Measurements from ENCODE around the gene PARVG.

Gene PARVG

GRCh38 chr22:44199866-44200265 lies 19.1 kb downstream of the PARVG start:
- no peak for DNase-seq

GRCh38 chr22:44200451-44200850 lies 19.7 kb downstream of the PARVG start:
- DNase-seq = no peak

- no peak for DNase-seq
Measured at GRCh38 chr22:44200855-44201550, 20.3 kb downstream of the PARVG start.

GRCh38 chr22:44201665-44202064 lies 20.9 kb downstream of the PARVG start:
- DNase-seq = no peak

DNA sequence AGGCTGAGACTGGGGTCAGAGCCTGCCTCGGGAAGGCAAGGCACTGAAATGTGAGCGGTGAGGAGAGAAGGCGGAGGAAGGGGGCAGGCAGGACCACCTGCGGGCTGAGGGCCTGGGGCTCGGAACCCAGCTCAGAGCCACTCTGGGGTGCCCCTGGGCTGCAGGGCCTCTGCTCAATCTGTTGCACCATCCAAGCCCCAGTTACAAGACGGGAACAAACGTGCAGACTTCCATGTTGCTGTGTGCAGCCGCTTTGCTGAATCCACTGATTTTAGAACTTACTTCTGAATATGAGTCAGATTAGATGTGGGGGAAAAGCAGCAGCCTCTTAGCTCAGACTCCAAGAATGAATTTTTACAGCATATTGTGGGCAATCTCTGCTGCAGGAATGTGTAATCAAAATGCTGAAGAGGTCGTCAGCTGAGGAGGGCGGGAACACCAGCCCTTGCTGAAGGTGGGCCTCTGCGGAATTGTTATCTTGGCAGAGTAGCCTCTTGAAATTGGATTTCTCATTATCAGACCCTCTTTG lies 21.6 kb downstream of the PARVG start:
- no peak for DNase-seq

DNA sequence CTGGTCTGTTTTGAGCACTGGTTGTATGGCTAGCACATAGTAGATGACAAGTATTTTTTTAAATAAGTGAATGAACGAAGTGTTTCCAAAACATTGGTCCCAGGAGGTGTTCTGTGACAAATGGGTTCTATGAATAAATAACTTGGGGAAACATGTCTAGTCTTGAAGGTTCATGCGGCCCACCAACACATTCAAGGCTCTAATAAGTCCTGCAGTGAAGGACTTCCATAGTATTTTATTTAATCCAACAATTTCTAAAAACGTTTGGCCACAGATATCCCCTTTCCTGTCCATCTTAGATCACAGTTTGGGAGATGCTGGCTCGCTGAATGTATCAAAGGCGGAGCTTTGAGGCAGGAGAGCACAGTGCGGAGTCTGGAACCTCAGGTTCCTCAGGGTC lies 22.5 kb downstream of the PARVG start:
- DNase-seq = no peak

DNA sequence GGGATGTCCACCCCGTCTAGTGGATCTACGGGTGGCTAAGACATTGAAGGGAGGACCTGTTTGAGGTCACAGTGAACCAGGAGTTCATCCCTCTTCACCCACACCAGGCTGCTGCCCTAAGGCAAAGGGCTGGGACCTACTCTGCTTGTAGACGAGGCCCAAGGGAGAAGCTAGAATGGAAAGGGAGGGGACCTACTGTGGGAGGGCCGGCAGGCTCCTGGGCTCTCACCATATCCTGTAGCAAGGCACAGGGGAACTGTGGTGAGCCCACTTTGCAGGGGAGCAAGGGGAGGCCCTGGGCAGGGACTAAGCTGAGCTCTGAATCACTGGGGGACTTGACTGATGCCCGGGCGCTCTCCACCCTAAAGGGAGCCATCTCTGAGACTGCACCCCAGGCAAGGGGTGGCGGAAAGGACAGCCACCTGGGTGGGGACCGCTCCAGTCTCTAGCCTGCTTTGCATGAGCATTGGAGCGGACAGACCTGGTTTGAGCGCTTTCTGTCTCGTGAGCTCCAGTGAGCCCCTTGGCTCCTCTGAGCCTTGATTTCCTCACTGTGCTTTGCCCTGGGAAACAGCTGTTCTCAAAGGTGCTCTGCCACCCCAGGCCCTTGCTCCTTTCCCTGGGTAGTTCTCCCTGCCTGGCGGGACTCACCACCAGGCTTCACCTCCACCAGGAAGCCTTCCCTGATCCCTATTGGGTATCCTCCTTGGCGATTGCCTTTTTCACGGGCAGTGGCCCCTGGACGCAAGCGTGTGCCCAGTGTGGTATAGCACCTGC lies 24.2 kb downstream of the PARVG start:
- DNase-seq = no peak

DNA sequence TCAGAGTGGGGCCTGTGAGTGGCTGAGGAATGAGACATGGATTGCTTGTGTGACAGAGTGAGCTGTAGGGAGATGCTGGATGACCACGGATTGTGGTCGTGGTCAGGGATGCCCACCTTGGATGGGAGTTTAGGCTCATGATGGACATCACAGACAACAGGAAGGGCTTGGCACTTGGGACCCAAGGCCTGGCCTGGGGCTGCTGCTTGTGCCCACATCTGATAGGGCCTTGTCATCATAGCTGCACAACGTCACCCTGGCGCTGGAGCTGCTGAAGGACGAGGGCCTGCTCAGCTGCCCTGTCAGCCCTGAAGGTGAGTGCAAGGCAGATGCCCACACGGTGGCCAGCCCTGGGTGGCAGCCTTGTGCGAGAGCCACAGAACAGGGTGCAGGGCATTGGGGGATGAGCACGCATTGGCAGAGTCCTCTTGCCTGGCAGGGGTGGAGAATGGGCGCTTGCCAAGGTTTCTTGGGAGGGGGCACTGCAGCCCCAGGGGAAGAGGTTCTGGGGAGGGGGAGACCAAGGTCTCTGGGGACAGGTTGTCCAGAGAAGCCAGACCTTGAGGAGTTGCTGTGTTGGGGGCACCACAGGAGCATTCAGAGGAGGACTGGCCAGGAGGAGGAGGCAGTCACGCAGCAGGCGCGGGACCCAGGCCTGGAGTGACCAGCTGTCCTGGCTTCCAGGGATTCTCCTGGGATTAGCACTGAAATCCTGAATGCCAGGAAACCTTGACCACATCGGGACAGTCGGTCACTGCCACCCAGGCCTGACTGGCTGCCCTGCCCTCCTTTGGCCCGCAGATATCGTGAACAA lies 25.0 kb downstream of the PARVG start:
- DNase-seq = no peak

DNA sequence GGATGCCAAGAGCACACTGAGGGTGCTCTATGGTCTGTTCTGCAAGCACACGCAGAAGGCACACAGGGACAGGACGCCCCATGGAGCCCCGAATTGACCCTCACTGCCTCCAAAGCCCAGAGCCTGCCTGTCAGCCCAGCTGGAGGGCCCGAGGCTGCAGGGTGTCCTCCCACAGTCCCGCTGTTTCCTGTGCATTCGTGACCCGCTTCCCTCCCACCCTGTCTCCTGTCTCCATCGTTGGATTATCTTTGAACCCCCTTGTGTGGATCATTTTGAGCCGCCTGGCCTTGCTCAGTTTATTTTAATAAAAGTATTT lies 25.6 kb downstream of the PARVG start:
- DNase-seq = no peak

- no peak for DNase-seq
Measured at GRCh38 chr22:44206696-44207095, 26.0 kb downstream of the PARVG start.

DNA sequence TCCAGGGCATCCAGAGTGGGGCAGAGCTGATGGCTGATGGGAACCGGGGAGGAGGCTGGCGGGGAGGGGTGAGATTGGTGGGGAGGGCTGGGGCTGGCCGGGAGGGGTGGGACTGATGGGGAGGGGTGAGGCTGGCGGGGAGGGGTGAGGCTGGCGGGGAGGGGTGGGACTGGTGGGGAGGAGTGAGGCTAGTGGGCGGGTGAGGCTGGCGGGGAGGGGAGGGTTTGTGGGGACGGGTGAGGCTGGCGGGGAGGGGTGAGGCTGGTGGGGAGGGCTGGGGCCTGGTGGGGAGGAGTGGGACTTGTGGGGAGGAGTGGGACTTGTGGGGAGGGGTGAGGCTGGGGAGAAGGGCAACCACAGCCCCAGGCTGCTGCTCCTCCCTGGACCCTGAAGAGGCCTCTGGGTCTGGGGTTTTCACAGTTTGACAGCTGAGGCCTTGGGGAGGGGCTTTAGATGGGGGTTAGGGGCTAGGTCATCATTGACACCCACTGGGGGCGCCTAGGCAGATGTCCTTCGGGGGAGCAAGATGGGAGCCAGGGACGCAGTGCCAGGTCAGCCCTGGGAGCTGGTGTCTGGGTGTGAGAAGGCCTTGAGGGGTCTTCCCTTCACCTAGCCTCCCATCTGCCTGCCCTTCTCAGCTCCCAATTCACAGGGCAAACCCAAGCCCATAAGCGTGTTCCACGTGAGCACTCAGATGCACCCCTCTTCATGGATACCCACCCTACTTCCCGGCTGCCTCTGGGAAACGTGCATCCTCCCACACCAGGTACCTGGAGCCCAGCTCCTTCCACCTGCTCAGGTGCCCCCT lies 26.7 kb downstream of the PARVG start:
- no peak for DNase-seq

DNA sequence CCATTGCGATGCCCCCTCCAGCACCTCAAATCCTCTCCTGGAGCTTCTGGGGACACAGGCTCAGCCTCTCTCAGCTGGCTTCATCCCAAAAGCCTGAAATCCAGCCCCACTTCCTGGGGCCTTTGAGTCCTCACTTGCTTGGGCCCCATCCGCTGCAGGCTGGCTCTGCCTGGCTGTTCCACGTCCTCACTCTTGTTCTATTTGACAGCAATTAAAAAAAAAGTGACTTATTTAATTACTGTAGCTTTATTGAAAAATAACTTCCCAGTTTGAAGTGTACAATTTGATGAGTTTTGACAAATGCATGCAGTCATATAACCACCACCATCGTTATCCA lies 27.2 kb downstream of the PARVG start:
- DNase-seq = no peak

GRCh38 chr22:44209343-44209742 lies 28.6 kb downstream of the PARVG start:
- DNase-seq = no peak

DNA sequence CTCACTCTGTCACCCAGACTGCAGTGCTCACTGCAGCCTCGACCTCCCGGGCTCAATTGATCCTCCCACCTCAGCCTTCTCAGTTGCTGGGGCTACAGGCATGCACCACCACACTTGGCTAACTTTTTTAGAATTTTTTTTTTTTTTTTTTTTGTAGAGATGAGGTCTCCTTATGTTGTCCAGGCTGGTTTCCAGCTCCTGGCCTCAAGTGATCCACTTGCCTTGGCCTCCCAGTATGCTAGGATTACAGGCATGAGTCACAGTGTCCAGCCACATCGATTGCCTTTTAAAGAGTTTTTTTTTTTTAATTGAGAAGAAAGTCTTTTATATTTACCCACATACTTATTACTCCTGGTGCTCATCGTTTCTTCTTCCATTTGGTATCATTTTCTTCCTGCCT lies 30.0 kb downstream of the PARVG start:
- DNase-seq = no peak

- no peak for DNase-seq
Measured at GRCh38 chr22:44211256-44211945, 30.7 kb downstream of the PARVG start.

DNA sequence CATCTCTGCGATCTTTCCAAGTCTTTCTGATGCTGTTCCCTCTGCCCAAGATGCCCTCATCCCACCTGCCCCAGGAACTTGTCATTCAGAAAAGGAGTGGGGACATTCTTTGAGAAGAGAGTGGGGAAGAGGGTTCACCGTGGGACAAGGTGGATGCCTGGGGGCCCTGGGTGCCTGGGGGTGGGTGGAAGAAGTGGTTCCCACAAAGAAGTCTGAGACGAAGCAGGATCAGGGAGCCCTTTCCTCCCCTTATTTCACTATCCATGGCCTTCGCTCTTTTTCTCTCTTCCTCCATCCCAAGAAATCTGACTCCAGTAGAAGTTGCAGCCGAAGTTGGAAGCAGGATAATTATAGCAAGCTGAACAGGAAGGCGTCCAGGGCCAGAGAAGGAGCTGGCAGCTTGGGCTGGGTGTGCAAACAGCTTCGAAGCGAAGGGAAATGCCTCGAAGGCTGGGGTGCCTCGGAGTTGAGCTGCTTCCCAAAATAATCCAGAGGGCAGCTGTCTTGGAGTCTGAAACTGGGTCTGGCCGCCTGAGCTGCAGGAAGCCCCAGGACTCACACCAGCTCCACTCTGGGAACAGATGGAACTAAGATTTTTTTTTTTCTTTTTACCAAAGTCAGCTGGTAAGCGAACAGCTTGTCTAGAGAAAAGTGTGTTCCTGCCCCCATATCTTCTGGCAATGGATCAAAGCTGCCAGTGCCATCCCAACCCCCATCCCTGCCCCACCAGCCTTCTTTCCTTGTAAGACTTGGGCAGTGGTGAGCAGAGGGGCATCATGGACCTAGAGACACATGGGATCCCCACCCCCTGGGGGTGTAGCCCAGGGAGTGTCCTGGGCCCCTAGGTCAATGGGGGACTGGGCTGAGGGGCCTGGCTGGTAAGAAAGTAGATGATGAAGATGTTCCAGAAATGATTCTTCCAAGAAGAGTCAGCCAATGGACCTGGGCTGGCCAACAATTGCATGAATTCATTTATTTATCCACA lies 31.5 kb downstream of the PARVG start:
- DNase-seq = no peak

DNA sequence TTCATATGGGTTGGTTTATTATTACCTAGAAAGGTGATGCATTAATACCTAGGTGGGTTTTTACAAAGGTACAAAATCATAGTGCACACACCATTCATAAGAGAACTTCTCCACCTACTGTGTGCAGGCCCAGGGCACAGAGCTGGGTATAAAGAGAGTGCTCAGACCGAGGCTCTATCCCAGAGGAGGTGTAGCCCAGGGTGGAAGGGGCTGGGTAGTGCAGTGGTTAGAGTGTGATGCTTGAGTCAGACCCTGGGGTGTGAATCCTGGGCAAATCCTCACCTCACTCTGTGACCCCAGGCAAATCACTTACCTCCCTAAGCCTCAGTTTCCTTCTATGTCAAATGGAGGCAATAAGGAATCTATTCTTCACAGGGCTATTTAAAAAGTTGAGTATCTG lies 32.2 kb downstream of the PARVG start:
- no peak for DNase-seq

DNA sequence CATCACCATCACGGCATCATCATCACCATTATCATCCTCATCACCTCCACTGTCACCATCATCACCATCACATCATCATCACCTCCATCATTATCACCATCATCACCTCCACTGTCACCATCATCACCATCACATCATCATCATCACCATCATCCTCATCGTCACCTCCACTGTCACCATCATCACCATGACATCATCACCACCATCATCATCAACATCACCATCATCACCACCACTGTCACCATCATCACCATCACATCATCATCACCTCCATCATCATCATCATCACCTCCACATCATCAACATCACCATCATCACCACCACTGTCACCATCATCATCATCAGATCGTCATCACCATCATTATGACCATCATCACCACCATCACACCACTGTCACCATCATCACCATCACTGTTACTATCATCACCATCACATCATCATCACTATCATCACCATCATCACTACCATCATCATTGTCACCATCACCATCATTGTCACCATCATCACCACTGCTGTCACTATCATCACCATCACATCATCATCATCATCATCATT lies 32.8 kb downstream of the PARVG start:
- no peak for DNase-seq

DNA sequence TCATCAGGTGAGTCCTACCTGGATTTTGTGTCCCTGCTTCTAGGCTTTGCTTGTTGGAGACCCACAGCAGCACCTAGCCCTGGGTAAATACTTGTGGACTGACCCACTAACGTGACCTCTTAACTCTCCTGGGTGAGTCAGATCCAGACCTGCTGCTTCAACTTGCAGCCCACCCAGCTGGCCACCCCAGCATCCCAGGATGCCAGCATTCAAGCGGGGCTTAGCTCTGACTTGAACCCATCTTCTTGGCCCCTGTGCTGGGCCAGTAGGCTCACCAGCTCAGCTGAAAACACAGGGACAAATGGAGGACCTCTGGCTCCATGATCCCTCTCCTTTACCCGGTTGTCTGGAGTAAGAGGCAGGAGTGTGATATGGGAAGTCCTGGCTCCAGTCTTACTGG lies 33.5 kb downstream of the PARVG start:
- no peak for DNase-seq

- no peak for DNase-seq
Measured at GRCh38 chr22:44214764-44215163, 34.0 kb downstream of the PARVG start.

GRCh38 chr22:44215287-44215686 lies 34.6 kb downstream of the PARVG start:
- DNase-seq = no peak
